ENCODE measurements around the gene GSAP.

GSAP gene

GRCh38 chr7:77417801-77418200 is 1.7 kb upstream of the GSAP start:
- H3K4me3 ChIP-seq (ENCODE audit: low read depth, low read length) = no peak overlapping the region
- TF ChIP-seq POLR2A (IDR thresholded peaks at IDR 0.05; ENCODE audit: extremely low read depth, insufficient read length) (no peak), CTCF (IDR thresholded peaks at IDR 0.05; ENCODE audit: low read depth, low read length) (no peak), MYC (IDR thresholded peaks at IDR 0.05; ENCODE audit: low read depth, low read length) (no peak), MAX (IDR thresholded peaks at IDR 0.05; ENCODE audit: low read depth, low read length) (no peak)
- DNase-seq (ENCODE audit: low read depth) = no peak

GRCh38 chr7:77416621-77417371 is 647 bp upstream of the GSAP start:
- DNase-seq (ENCODE audit: low read depth) = no peak
- TF ChIP-seq MAX (IDR thresholded peaks at IDR 0.05; ENCODE audit: low read depth, low read length) (no peak), CTCF (IDR thresholded peaks at IDR 0.05; ENCODE audit: low read depth, low read length) (peak; percentile 1), POLR2A (IDR thresholded peaks at IDR 0.05; ENCODE audit: extremely low read depth, insufficient read length) (no peak), MYC (IDR thresholded peaks at IDR 0.05; ENCODE audit: low read depth, low read length) (no peak)
- H3K4me3 ChIP-seq (ENCODE audit: low read depth, low read length) = peak overlapping the region; percentile 41

GRCh38 chr7:77415476-77415822 is 700 bp downstream of the GSAP start:
- DNase-seq (ENCODE audit: low read depth) = peak; percentile 36
- peak overlapping the region; percentile 41 for H3K4me3 ChIP-seq (ENCODE audit: low read depth, low read length)
- TF ChIP-seq POLR2A (IDR thresholded peaks at IDR 0.05; ENCODE audit: extremely low read depth, insufficient read length) (no peak), CTCF (IDR thresholded peaks at IDR 0.05; ENCODE audit: low read depth, low read length) (no peak), MAX (IDR thresholded peaks at IDR 0.05; ENCODE audit: low read depth, low read length) (no peak), MYC (IDR thresholded peaks at IDR 0.05; ENCODE audit: low read depth, low read length) (no peak)

GRCh38 chr7:77413861-77414424 is 2.2 kb downstream of the GSAP start:
- DNase-seq (ENCODE audit: low read depth) = no peak
- no peak overlapping the region for H3K4me3 ChIP-seq (ENCODE audit: low read depth, low read length)
- TF ChIP-seq CTCF (IDR thresholded peaks at IDR 0.05; ENCODE audit: low read depth, low read length) = no peak
- no peak for TF ChIP-seq MAX (IDR thresholded peaks at IDR 0.05; ENCODE audit: low read depth, low read length)
- no peak for TF ChIP-seq POLR2A (IDR thresholded peaks at IDR 0.05; ENCODE audit: extremely low read depth, insufficient read length)
- no peak for TF ChIP-seq MYC (IDR thresholded peaks at IDR 0.05; ENCODE audit: low read depth, low read length)

GRCh38 chr7:77413128-77413527 is 3.0 kb downstream of the GSAP start:
- no peak for DNase-seq (ENCODE audit: low read depth)
- TF ChIP-seq MYC (IDR thresholded peaks at IDR 0.05; ENCODE audit: low read depth, low read length) (no peak), POLR2A (IDR thresholded peaks at IDR 0.05; ENCODE audit: extremely low read depth, insufficient read length) (no peak), CTCF (IDR thresholded peaks at IDR 0.05; ENCODE audit: low read depth, low read length) (no peak), MAX (IDR thresholded peaks at IDR 0.05; ENCODE audit: low read depth, low read length) (no peak)
- H3K4me3 ChIP-seq (ENCODE audit: low read depth, low read length) = no peak overlapping the region
